D721Med (cell line): ENCODE results near the gene CCDC34.

Experiments
- DNase-seq: peaks from one replicate; pipeline ENCODE4 v3.0.0; 2011; ENCODE audit warnings: low spot score; ENCODE audit not compliant: insufficient read length
- FAIRE-seq: peaks from 2 replicates; lab custom pipeline; 2011; peaks lifted over from hg19 to GRCh38; lab: Jason Lieb, UNC
- CTCF ChIP-seq: IDR thresholded peaks from 2 replicates; pipeline ENCODE4 v1.5.1; 2012; ENCODE audit warnings: mild to moderate bottlenecking, control low read depth; ENCODE audit not compliant: insufficient read depth; ENCODE audit errors: missing control alignments

CCDC34 gene

DNA sequence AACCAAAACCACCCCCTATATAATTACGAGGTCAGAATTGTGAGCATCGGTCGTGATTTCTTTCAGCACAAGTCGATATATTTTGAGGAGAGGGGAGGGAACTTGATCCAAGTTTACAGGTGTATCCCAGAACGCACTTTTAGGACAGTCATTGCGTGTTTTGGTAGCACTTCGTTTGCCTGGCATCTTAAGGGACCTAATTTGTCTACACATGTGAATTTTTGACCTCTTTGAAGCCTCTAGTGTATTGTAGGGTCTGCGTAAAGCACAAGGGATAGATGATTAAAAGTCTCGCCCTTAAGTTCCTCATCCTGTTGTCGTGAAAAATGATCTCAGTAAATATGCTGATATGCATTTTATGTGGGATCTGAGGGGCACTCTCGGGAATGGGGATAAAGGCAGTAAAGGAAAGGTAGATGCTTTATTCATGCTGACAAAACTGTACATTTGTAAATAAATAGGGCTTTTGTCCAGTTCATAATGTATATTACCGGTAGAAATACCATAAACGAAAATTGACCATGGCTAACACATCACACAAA is 632 bp upstream of the CCDC34 start:
- no peak for TF ChIP-seq CTCF
- DNase-seq (no peak), FAIRE-seq (no peak)

GRCh38 chr11:27361649-27362431 is 1.2 kb downstream of the CCDC34 start:
- FAIRE-seq: no peak
- DNase-seq: no peak
- no peak for TF ChIP-seq CTCF

GRCh38 chr11:27358296-27358695 is 4.7 kb downstream of the CCDC34 start:
- TF ChIP-seq CTCF: no peak
- no peak for DNase-seq
- no peak for FAIRE-seq

GRCh38 chr11:27357250-27357649 is 5.8 kb downstream of the CCDC34 start:
- no peak for TF ChIP-seq CTCF
- DNase-seq (no peak), FAIRE-seq (no peak)

GRCh38 chr11:27356624-27357222 is 6.3 kb downstream of the CCDC34 start:
- FAIRE-seq: no peak

GRCh38 chr11:27355575-27356104 is 7.4 kb downstream of the CCDC34 start:
- DNase-seq: no peak
- no peak for FAIRE-seq
- TF ChIP-seq CTCF: no peak

More at GRCh38 chr11:27356624-27357222, 6.3 kb downstream of the CCDC34 start:
- DNase-seq: no peak
- no peak for TF ChIP-seq CTCF
